ENCODE data around the gene DGKZ.

DGKZ gene

DNA sequence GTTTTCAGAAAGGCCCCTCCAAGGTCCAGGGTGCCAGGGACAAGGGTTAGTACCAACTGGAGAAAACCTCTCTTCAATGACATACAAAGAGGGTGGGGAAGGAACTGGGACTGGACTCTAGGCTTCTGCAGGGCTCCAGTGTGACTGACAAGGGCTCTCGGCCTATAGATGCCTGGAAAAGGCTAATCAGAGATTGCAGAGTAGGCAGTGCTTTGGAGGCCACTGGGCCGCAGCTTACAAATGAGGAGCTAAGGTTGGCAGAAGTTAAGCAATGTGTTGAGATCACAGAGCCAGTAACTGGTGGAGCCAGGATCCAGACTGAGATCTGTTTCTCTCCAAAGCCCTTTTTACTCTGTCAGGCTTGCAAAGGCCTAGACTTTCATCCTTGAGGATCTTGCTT, 7.4 kb upstream of the DGKZ start:
- Histone ChIP-seq H3K4me3 (ENCODE audit: low read length) (no peak overlapping the region), H3K27me3 (ENCODE audit: control insufficient read depth, insufficient read depth, low read length) (no peaks in the 10 kb centered on the region), H3K4me1 (ENCODE audit: control insufficient read depth, insufficient read depth, low read length) (peaks cover 13% of the 10 kb centered on the region), H3K9ac (ENCODE audit: low read length) (no peak overlapping the region), H3K27ac (ENCODE audit: low read depth, low read length) (no peak overlapping the region), H3K36me3 (ENCODE audit: control insufficient read depth, insufficient read depth, low read length) (no peaks in the 10 kb centered on the region)

GRCh38 chr11:46341454-46341853, 5.8 kb upstream of the DGKZ start:
- peaks cover 13% of the 10 kb centered on the region for H3K4me1 ChIP-seq (ENCODE audit: control insufficient read depth, insufficient read depth, low read length)
- H3K4me3 ChIP-seq (ENCODE audit: low read length) = no peak overlapping the region
- H3K27me3 ChIP-seq (ENCODE audit: control insufficient read depth, insufficient read depth, low read length) = no peaks in the 10 kb centered on the region
- H3K27ac ChIP-seq (ENCODE audit: low read depth, low read length) = no peak overlapping the region
- H3K9ac ChIP-seq (ENCODE audit: low read length) = no peak overlapping the region
- H3K36me3 ChIP-seq (ENCODE audit: control insufficient read depth, insufficient read depth, low read length) = no peaks in the 10 kb centered on the region

GRCh38 chr11:46342239-46342638, 5.0 kb upstream of the DGKZ start:
- no peaks in the 10 kb centered on the region for H3K36me3 ChIP-seq (ENCODE audit: control insufficient read depth, insufficient read depth, low read length)
- peaks cover 13% of the 10 kb centered on the region for H3K4me1 ChIP-seq (ENCODE audit: control insufficient read depth, insufficient read depth, low read length)
- no peak overlapping the region for H3K9ac ChIP-seq (ENCODE audit: low read length)
- H3K4me3 ChIP-seq (ENCODE audit: low read length) = no peak overlapping the region
- H3K27me3 ChIP-seq (ENCODE audit: control insufficient read depth, insufficient read depth, low read length) = no peaks in the 10 kb centered on the region
- no peak overlapping the region for H3K27ac ChIP-seq (ENCODE audit: low read depth, low read length)

- Histone ChIP-seq H3K4me1 (ENCODE audit: control insufficient read depth, insufficient read depth, low read length) (peaks cover 17% of the 10 kb centered on the region), H3K27me3 (ENCODE audit: control insufficient read depth, insufficient read depth, low read length) (no peaks in the 10 kb centered on the region), H3K4me3 (ENCODE audit: low read length) (no peak overlapping the region), H3K9ac (ENCODE audit: low read length) (no peak overlapping the region), H3K27ac (ENCODE audit: low read depth, low read length) (no peak overlapping the region), H3K36me3 (ENCODE audit: control insufficient read depth, insufficient read depth, low read length) (no peaks in the 10 kb centered on the region)
Measured at GRCh38 chr11:46343520-46343919, 3.7 kb upstream of the DGKZ start.

- no peaks in the 10 kb centered on the region for H3K27me3 ChIP-seq (ENCODE audit: control insufficient read depth, insufficient read depth, low read length)
- peaks cover 5% of the 10 kb centered on the region for H3K4me1 ChIP-seq (ENCODE audit: control insufficient read depth, insufficient read depth, low read length)
- H3K9ac ChIP-seq (ENCODE audit: low read length) = no peak overlapping the region
- H3K4me3 ChIP-seq (ENCODE audit: low read length) = peak overlapping the region; percentile 56
- H3K27ac ChIP-seq (ENCODE audit: low read depth, low read length) = no peak overlapping the region
- H3K36me3 ChIP-seq (ENCODE audit: control insufficient read depth, insufficient read depth, low read length) = no peaks in the 10 kb centered on the region
Measured at GRCh38 chr11:46345131-46345597, 2.1 kb upstream of the DGKZ start.

DNA sequence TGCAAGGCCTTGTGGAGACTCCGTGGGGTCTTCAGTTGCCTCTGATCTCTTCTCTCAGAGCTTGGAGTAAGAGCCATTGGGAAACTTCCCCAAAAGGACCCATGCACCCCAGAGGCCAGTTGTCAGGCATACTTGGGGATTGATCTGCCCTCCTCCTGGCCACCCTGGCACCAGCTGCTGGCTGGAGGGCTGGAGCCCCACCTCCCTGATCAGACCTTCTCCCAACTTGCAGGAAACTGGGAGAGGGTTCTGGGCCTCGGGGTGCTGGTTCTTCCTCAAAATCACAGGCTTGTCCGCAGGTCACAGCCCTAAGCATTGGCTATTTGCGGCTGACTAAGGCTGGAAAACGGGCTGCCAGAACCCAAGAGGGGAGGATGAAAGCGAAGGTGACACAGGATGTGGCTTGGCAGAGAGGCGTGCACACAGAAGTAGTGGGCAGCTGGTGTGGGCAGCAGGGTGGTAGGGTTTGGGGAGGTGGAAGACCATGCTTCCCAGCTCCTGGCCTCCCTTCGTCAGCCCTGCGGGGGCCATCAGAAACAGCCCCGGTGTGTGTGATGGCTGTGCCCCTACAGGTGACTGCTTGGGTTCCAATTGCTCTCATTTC, 1.3 kb upstream of the DGKZ start:
- H3K36me3 ChIP-seq (ENCODE audit: control insufficient read depth, insufficient read depth, low read length) = no peaks in the 10 kb centered on the region
- no peaks in the 10 kb centered on the region for H3K27me3 ChIP-seq (ENCODE audit: control insufficient read depth, insufficient read depth, low read length)
- peak overlapping the region; percentile 11 for H3K9ac ChIP-seq (ENCODE audit: low read length)
- peak overlapping the region; percentile 56 for H3K4me3 ChIP-seq (ENCODE audit: low read length)
- H3K4me1 ChIP-seq (ENCODE audit: control insufficient read depth, insufficient read depth, low read length) = peaks cover 5% of the 10 kb centered on the region
- H3K27ac ChIP-seq (ENCODE audit: low read depth, low read length) = no peak overlapping the region

GRCh38 chr11:46347637-46348311, 511 bp downstream of the DGKZ start:
- Histone ChIP-seq H3K4me3 (ENCODE audit: low read length) (peak overlapping the region; percentile 87), H3K36me3 (ENCODE audit: control insufficient read depth, insufficient read depth, low read length) (no peaks in the 10 kb centered on the region), H3K27me3 (ENCODE audit: control insufficient read depth, insufficient read depth, low read length) (no peaks in the 10 kb centered on the region), H3K4me1 (ENCODE audit: control insufficient read depth, insufficient read depth, low read length) (peaks cover 5% of the 10 kb centered on the region), H3K9ac (ENCODE audit: low read length) (peak overlapping the region; percentile 67), H3K27ac (ENCODE audit: low read depth, low read length) (no peak overlapping the region)

- Histone ChIP-seq H3K36me3 (ENCODE audit: control insufficient read depth, insufficient read depth, low read length) (no peaks in the 10 kb centered on the region), H3K27ac (ENCODE audit: low read depth, low read length) (no peak overlapping the region), H3K4me3 (ENCODE audit: low read length) (peak overlapping the region; percentile 87), H3K4me1 (ENCODE audit: control insufficient read depth, insufficient read depth, low read length) (peaks cover 7% of the 10 kb centered on the region), H3K27me3 (ENCODE audit: control insufficient read depth, insufficient read depth, low read length) (no peaks in the 10 kb centered on the region), H3K9ac (ENCODE audit: low read length) (no peak overlapping the region)
Measured at GRCh38 chr11:46348566-46349401, 1.5 kb downstream of the DGKZ start.

GRCh38 chr11:46350695-46351094, 3.4 kb downstream of the DGKZ start:
- H3K4me3 ChIP-seq (ENCODE audit: low read length) = no peak overlapping the region
- H3K9ac ChIP-seq (ENCODE audit: low read length) = no peak overlapping the region
- H3K27ac ChIP-seq (ENCODE audit: low read depth, low read length) = no peak overlapping the region
- H3K27me3 ChIP-seq (ENCODE audit: control insufficient read depth, insufficient read depth, low read length) = no peaks in the 10 kb centered on the region
- no peaks in the 10 kb centered on the region for H3K36me3 ChIP-seq (ENCODE audit: control insufficient read depth, insufficient read depth, low read length)
- H3K4me1 ChIP-seq (ENCODE audit: control insufficient read depth, insufficient read depth, low read length) = peaks cover 7% of the 10 kb centered on the region

GRCh38 chr11:46351148-46351547, 3.9 kb downstream of the DGKZ start:
- peaks cover 7% of the 10 kb centered on the region for H3K4me1 ChIP-seq (ENCODE audit: control insufficient read depth, insufficient read depth, low read length)
- no peaks in the 10 kb centered on the region for H3K36me3 ChIP-seq (ENCODE audit: control insufficient read depth, insufficient read depth, low read length)
- H3K4me3 ChIP-seq (ENCODE audit: low read length) = no peak overlapping the region
- no peaks in the 10 kb centered on the region for H3K27me3 ChIP-seq (ENCODE audit: control insufficient read depth, insufficient read depth, low read length)
- no peak overlapping the region for H3K9ac ChIP-seq (ENCODE audit: low read length)
- no peak overlapping the region for H3K27ac ChIP-seq (ENCODE audit: low read depth, low read length)

DNA sequence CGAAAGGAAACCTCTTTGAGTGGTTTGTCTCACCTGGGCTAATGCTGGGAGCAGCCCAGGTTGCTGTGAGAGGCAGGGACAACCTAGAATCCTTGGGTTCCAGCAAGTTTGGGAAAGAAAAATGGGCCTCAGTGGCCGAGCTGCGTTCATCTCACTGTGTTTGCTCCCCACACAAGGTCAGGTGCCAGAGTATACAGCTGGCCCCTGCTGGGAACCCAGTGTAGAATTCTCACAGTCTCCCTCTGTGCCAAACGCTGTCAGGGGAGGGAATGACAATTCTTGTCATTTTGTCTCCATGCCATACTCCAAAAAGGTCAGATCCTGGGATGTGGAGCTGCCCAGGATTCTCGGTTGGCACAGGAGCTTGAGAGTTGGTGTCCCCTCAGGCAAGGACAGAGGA, 4.3 kb downstream of the DGKZ start:
- H3K36me3 ChIP-seq (ENCODE audit: control insufficient read depth, insufficient read depth, low read length) = no peaks in the 10 kb centered on the region
- no peak overlapping the region for H3K4me3 ChIP-seq (ENCODE audit: low read length)
- H3K9ac ChIP-seq (ENCODE audit: low read length) = no peak overlapping the region
- peaks cover 7% of the 10 kb centered on the region for H3K4me1 ChIP-seq (ENCODE audit: control insufficient read depth, insufficient read depth, low read length)
- H3K27me3 ChIP-seq (ENCODE audit: control insufficient read depth, insufficient read depth, low read length) = no peaks in the 10 kb centered on the region
- no peak overlapping the region for H3K27ac ChIP-seq (ENCODE audit: low read depth, low read length)

DNA sequence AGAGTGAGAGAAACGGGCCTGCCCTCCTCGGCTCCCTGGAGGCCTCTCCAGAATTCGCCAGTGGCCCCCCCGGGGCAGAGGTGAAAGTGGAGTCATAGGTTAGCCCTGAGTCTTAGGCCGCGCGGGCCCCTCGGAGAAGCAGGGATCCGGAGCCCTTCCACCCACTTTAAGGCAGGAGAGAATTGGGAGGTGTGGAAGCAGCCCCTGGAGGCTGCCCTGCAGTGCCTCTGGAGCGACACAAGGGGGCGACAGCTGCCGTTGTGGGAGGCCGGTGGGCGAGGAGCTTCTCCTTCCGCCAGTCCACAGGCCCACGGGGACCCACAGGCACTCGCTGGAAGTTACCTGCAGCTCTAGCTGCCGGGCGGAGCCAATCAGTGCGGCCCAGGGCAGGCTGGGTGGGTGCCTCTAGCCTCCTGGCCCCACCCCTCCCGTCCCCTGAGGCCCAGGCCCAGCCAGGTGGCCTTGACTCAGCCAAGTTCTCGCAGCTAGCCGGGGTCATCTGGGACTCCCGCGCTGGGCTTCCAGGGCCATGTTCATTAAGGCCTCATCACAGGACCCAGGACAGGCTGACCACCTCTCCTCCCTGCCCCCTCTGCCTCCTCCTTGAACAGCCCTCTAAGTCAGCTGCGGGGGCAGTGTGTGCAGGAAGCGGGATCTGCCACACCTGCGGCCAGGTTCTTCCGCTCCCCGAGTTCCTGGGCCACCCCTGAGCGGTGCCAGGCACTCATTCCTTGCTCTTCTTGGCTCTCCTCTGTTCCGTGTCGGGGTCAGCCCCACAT, 5.0 kb downstream of the DGKZ start:
- H3K9ac ChIP-seq (ENCODE audit: low read length) = no peak overlapping the region

More for the DNA sequence above, 5.0 kb downstream of the DGKZ start:
- Histone ChIP-seq H3K4me1 (ENCODE audit: control insufficient read depth, insufficient read depth, low read length) (peaks cover 7% of the 10 kb centered on the region), H3K36me3 (ENCODE audit: control insufficient read depth, insufficient read depth, low read length) (no peaks in the 10 kb centered on the region), H3K27me3 (ENCODE audit: control insufficient read depth, insufficient read depth, low read length) (no peaks in the 10 kb centered on the region), H3K27ac (ENCODE audit: low read depth, low read length) (no peak overlapping the region), H3K4me3 (ENCODE audit: low read length) (no peak overlapping the region)
